HCT116 (cell line): ENCODE data around the gene RGS2. TPM values are rescaled to one million over a fixed set of nuclear protein-coding genes. Genes with fewer than 3 reads are reported as not detected.

ENCODE experiments used
- ATAC-seq: fragments of 200-7000 bp; cut with Tn5 transposase; 2 replicates; pipeline ENCODE4 v1.9.1; 2020; ENCODE audit warnings: mild to moderate bottlenecking, moderate library complexity
- BruUV-seq: library from RNA; stranded (reverse); fragments of 400-500 nt; replicated peaks from 2 replicates; lab custom pipeline; 2021; lab: Mats Ljungman, UMichigan
- CTCF ChIA-PET: fragments of 300-600 bp; sonication (Branson Sonifier 250); formaldehyde crosslinking; loops from one replicate; lab custom pipeline; 2021; ENCODE audit warnings: antibody characterized with exemption; lab: Charles Lee
- POLR2A ChIA-PET: fragments of 300-600, 350-600 bp; sonication (Branson Sonifier 250); formaldehyde crosslinking; loops from one replicate; lab custom pipeline; 2021; ENCODE audit warnings: antibody characterized with exemption; lab: Charles Lee
- RAD21 ChIA-PET, 2 experiments: fragments of 300-600 bp; sonication (Branson Sonifier 250); formaldehyde crosslinking; loops; one replicate each; lab custom pipeline; 2023; ENCODE audit warnings: low total read pairs in 2 of 2; ENCODE audit not compliant: uncharacterized antibody in 2 of 2, unreplicated experiment in 2 of 2, low non-redundant PET in 1 of 2; lab: Charles Lee
- DNase-seq: peaks from one replicate; pipeline ENCODE4 v3.0.0-alpha.2; 2010; ENCODE audit warnings: low read depth, low spot score
- H2AFZ ChIP-seq: fragments of 200-600 bp; shearing (Covaris generic), sonication (generic); 2 replicates; pipeline ENCODE4 v1.6.1; 2017; ENCODE audit warnings: low read depth, mixed run types, mixed read lengths, antibody characterized with exemption, low read length; ENCODE audit not compliant: poor library complexity, severe bottlenecking
- H3K27ac ChIP-seq: 2 replicates; pipeline ENCODE4 v1.5.1; 2012; ENCODE audit warnings: low read depth, low read length
- H3K27me3 ChIP-seq: fragments of 200-600 bp; sonication (generic); 2 replicates; pipeline ENCODE4 v1.6.1; 2016; ENCODE audit warnings: mixed run types, low read length, mixed read lengths; ENCODE audit not compliant: insufficient read depth
- H3K36me3 ChIP-seq, 2 experiments: fragments of 200-500 bp in 1 of 2; fragments of 200-600 bp in 1 of 2; sonication (Bioruptor generic) in 1 of 2; sonication (generic) in 1 of 2; 2 replicates each; pipeline versions ENCODE4 v1.5.1 to v1.6.1; 2014 to 2016; ENCODE audit warnings: low read length in 2 of 2, inconsistent platforms in 1 of 2, mixed read lengths in 1 of 2, mixed run types in 1 of 2; ENCODE audit not compliant: insufficient read depth in 2 of 2, control insufficient read depth in 1 of 2
- H3K4me1 ChIP-seq, 2 experiments: fragments of 200-600 bp in 1 of 2; sonication (generic) in 1 of 2; 2 replicates each; pipeline versions ENCODE4 v1.5.1 to v1.6.1; 2012 to 2017; ENCODE audit warnings: low read length in 2 of 2, inconsistent platforms in 1 of 2, mild to moderate bottlenecking in 1 of 2, mixed read lengths in 1 of 2, mixed run types in 1 of 2, moderate library complexity in 1 of 2; ENCODE audit not compliant: insufficient read depth in 2 of 2, control insufficient read depth in 1 of 2
- H3K4me2 ChIP-seq: fragments of 200-600 bp; sonication (generic); 2 replicates; pipeline ENCODE4 v1.6.1; 2017; ENCODE audit warnings: mixed run types, low read length, mixed read lengths
- H3K4me3 ChIP-seq, 2 experiments: fragments of 200-600 bp in 1 of 2; sonication (generic) in 1 of 2; replicated peaks in 1 of 2; 2 replicates each; pipeline ENCODE4 v1.5.1; 2011 to 2016; ENCODE audit warnings: low read length in 2 of 2, control low read depth in 1 of 2, low read depth in 1 of 2, mild to moderate bottlenecking in 1 of 2, mixed read lengths in 1 of 2, mixed run types in 1 of 2
- H3K79me2 ChIP-seq: fragments of 200-600 bp; sonication (generic); 2 replicates; pipeline ENCODE4 v1.6.1; 2017; ENCODE audit warnings: mild to moderate bottlenecking, mixed run types, low read length, moderate library complexity, mixed read lengths; ENCODE audit not compliant: insufficient read depth
- H3K9ac ChIP-seq: fragments of 200-600 bp; sonication (generic); 2 replicates; pipeline ENCODE4 v1.6.1; 2016; ENCODE audit warnings: low read length, mixed read lengths
- H3K9me2 ChIP-seq: fragments of 200-600 bp; sonication (generic), shearing (Covaris generic); 2 replicates; pipeline ENCODE4 v1.6.1; 2017; ENCODE audit warnings: mixed run types, mild to moderate bottlenecking, moderate library complexity; ENCODE audit not compliant: insufficient read depth
- H3K9me3 ChIP-seq, 2 experiments: fragments of 200-500 bp in 1 of 2; fragments of 200-600 bp in 1 of 2; sonication (Bioruptor generic) in 1 of 2; sonication (generic) in 1 of 2; 2 replicates each; pipeline ENCODE4 v1.6.1; 2014 to 2017; ENCODE audit warnings: low read length in 2 of 2, mixed read lengths in 2 of 2, inconsistent platforms in 1 of 2, low read depth in 1 of 2, mild to moderate bottlenecking in 1 of 2, mixed run types in 1 of 2, moderate library complexity in 1 of 2; ENCODE audit not compliant: control insufficient read depth in 1 of 2, insufficient read depth in 1 of 2
- H4K20me1 ChIP-seq: fragments of 200-600 bp; sonication (generic), shearing (Covaris generic); 2 replicates; pipeline ENCODE4 v1.6.1; 2017; ENCODE audit warnings: mixed run types, mild to moderate bottlenecking, moderate library complexity; ENCODE audit not compliant: insufficient read depth
- CBX3 ChIP-seq: IDR thresholded peaks from 2 replicates; pipeline ENCODE4 v1.6.1; 2012; ENCODE audit warnings: low read depth
- EGR1 ChIP-seq: IDR thresholded peaks from 2 replicates; pipeline ENCODE4 v1.6.1; 2012; ENCODE audit warnings: low read depth
- JUND ChIP-seq: IDR thresholded peaks from 2 replicates; pipeline ENCODE4 v1.6.1; 2012
- POLR2AphosphoS5 ChIP-seq: IDR thresholded peaks from 2 replicates; pipeline ENCODE4 v1.6.1; 2011; ENCODE audit warnings: mild to moderate bottlenecking, low read depth, low read length, moderate library complexity
- SIN3A ChIP-seq: IDR thresholded peaks from 2 replicates; pipeline ENCODE4 v1.6.1; 2012; ENCODE audit warnings: low read depth
- SP1 ChIP-seq: IDR thresholded peaks from 2 replicates; pipeline ENCODE4 v1.6.1; 2012; ENCODE audit warnings: low read depth
- SRF ChIP-seq: IDR thresholded peaks from 2 replicates; pipeline ENCODE4 v1.6.1; 2012; ENCODE audit warnings: low read depth
- YY1 ChIP-seq: IDR thresholded peaks from 2 replicates; pipeline ENCODE4 v1.6.1; 2011; ENCODE audit warnings: low read length, low read depth, moderate library complexity, mild to moderate bottlenecking; ENCODE audit not compliant: insufficient replicate concordance; ENCODE audit errors: extremely low read depth
- ZFX ChIP-seq: fragments of 450-650 bp; IDR thresholded peaks from 2 replicates; pipeline ENCODE4 v1.6.1; 2017
- ZNF274 ChIP-seq: fragments of 200-500 bp; sonication (Bioruptor generic); IDR thresholded peaks from 2 replicates; pipeline ENCODE4 v1.6.1; 2014; ENCODE audit warnings: mild to moderate bottlenecking, low read depth, low read length, inconsistent platforms
- intact Hi-C: fragments of 100-400 bp; cut with micrococcal nuclease; formaldehyde crosslinking; loops from 2 replicates; pipeline ENCODE4 v1.10.0; 2022
- total RNA-seq: library from RNA; stranded (reverse); gene quantifications from one replicate; pipeline ENCODE4 v1.2.1, GENCODE V29; 2021; ENCODE audit not compliant: unreplicated experiment
- TF ChIP-seq, protein P1 (sequence below): IDR thresholded peaks from 2 replicates; pipeline ENCODE4 v1.6.1; 2012
- TF ChIP-seq, protein P2 (sequence below): IDR thresholded peaks from 2 replicates; pipeline ENCODE4 v1.6.1; 2012; ENCODE audit warnings: low read depth
- TF ChIP-seq, protein P3 (sequence below): IDR thresholded peaks from 2 replicates; pipeline ENCODE4 v1.6.1; 2011; ENCODE audit warnings: mild to moderate bottlenecking, low read length, moderate library complexity; ENCODE audit not compliant: insufficient replicate concordance; ENCODE audit errors: extremely low read depth
- TF ChIP-seq, protein P4 (sequence below), 3 experiments: fragments of 200-600 bp in 1 of 3; sonication (generic) in 1 of 3; IDR thresholded peaks in 2 of 3; conservative IDR thresholded peaks in 1 of 3; 2 replicates each; pipeline ENCODE4 v1.5.1; 2012 to 2017; ENCODE audit warnings: low read depth in 2 of 3, low read length in 2 of 3, antibody characterized with exemption in 1 of 3, borderline replicate concordance in 1 of 3, control low read depth in 1 of 3, mild to moderate bottlenecking in 1 of 3, mixed read lengths in 1 of 3, mixed run types in 1 of 3, moderate library complexity in 1 of 3; ENCODE audit not compliant: insufficient read depth in 1 of 3
- TF ChIP-seq, protein P5 (sequence below): IDR thresholded peaks from 2 replicates; pipeline ENCODE4 v1.6.1; 2012

Gene RGS2
- total RNA-seq, 1 experiment from 2014 or later: 21.1 TPM

DNA sequence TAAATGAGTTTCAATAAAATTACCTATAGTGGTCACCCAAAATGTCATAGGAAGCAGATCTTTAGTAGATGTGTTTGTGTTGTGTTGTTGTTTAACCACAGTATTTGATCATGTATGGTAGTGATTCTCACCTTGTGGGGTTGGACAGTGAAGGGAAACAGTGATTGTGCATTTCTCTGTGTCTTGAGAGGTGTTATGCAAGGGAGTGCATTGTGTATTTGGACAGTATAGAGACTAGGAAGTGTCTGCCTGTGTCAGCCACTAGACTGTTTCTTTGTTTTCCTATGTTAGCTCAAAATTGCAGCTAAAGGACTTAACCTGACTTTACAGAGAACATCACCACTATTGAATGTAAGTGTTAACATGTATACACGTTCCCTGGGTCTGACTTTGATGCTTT lies 6.0 kb downstream of the RGS2 start:
- intact Hi-C loops: no loop called here
- ATAC-seq (no peak), DNase-seq (no peak)
- H2AFZ ChIP-seq: no peak overlapping the region
- H3K27me3 ChIP-seq: no peaks in the 10 kb centered on the region
- no peak overlapping the region for H3K27ac ChIP-seq
- ChIA-PET POLR2A (no interaction called here), RAD21 (no interaction called here), CTCF (no interaction called here)
- no peaks in the 10 kb centered on the region for H3K9me2 ChIP-seq
- no TSS peak for BruUV-seq
- H3K4me3 ChIP-seq: no peak overlapping the region
- H3K4me2 ChIP-seq: no peak overlapping the region
- H3K36me3 ChIP-seq: peaks cover 2 to 17% of the 10 kb centered on the region in 2 experiments; a peak in 1 of 4 replicates
- no peaks in the 10 kb centered on the region for H4K20me1 ChIP-seq
- H3K79me2 ChIP-seq: peaks cover 9% of the 10 kb centered on the region
- peaks cover 0 to 7% of the 10 kb centered on the region in 2 experiments; a peak in 2 of 4 replicates for H3K4me1 ChIP-seq
- no peak for TF ChIP-seq ZNF274
- TF ChIP-seq EGR1: no peak
- TF ChIP-seq, protein P1, sequence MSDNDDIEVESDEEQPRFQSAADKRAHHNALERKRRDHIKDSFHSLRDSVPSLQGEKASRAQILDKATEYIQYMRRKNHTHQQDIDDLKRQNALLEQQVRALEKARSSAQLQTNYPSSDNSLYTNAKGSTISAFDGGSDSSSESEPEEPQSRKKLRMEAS: no peak
- no peak for TF ChIP-seq JUND
- TF ChIP-seq CBX3: no peak
- TF ChIP-seq SP1: no peak
- TF ChIP-seq, protein P2, sequence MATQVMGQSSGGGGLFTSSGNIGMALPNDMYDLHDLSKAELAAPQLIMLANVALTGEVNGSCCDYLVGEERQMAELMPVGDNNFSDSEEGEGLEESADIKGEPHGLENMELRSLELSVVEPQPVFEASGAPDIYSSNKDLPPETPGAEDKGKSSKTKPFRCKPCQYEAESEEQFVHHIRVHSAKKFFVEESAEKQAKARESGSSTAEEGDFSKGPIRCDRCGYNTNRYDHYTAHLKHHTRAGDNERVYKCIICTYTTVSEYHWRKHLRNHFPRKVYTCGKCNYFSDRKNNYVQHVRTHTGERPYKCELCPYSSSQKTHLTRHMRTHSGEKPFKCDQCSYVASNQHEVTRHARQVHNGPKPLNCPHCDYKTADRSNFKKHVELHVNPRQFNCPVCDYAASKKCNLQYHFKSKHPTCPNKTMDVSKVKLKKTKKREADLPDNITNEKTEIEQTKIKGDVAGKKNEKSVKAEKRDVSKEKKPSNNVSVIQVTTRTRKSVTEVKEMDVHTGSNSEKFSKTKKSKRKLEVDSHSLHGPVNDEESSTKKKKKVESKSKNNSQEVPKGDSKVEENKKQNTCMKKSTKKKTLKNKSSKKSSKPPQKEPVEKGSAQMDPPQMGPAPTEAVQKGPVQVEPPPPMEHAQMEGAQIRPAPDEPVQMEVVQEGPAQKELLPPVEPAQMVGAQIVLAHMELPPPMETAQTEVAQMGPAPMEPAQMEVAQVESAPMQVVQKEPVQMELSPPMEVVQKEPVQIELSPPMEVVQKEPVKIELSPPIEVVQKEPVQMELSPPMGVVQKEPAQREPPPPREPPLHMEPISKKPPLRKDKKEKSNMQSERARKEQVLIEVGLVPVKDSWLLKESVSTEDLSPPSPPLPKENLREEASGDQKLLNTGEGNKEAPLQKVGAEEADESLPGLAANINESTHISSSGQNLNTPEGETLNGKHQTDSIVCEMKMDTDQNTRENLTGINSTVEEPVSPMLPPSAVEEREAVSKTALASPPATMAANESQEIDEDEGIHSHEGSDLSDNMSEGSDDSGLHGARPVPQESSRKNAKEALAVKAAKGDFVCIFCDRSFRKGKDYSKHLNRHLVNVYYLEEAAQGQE: no peak
- TF ChIP-seq, protein P3, sequence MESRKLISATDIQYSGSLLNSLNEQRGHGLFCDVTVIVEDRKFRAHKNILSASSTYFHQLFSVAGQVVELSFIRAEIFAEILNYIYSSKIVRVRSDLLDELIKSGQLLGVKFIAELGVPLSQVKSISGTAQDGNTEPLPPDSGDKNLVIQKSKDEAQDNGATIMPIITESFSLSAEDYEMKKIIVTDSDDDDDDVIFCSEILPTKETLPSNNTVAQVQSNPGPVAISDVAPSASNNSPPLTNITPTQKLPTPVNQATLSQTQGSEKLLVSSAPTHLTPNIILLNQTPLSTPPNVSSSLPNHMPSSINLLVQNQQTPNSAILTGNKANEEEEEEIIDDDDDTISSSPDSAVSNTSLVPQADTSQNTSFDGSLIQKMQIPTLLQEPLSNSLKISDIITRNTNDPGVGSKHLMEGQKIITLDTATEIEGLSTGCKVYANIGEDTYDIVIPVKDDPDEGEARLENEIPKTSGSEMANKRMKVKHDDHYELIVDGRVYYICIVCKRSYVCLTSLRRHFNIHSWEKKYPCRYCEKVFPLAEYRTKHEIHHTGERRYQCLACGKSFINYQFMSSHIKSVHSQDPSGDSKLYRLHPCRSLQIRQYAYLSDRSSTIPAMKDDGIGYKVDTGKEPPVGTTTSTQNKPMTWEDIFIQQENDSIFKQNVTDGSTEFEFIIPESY: no peak
- no peak for TF ChIP-seq SRF
- TF ChIP-seq, protein P4, sequence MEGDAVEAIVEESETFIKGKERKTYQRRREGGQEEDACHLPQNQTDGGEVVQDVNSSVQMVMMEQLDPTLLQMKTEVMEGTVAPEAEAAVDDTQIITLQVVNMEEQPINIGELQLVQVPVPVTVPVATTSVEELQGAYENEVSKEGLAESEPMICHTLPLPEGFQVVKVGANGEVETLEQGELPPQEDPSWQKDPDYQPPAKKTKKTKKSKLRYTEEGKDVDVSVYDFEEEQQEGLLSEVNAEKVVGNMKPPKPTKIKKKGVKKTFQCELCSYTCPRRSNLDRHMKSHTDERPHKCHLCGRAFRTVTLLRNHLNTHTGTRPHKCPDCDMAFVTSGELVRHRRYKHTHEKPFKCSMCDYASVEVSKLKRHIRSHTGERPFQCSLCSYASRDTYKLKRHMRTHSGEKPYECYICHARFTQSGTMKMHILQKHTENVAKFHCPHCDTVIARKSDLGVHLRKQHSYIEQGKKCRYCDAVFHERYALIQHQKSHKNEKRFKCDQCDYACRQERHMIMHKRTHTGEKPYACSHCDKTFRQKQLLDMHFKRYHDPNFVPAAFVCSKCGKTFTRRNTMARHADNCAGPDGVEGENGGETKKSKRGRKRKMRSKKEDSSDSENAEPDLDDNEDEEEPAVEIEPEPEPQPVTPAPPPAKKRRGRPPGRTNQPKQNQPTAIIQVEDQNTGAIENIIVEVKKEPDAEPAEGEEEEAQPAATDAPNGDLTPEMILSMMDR (IDR thresholded peaks at IDR 0.05 in 2 of 3, conservative IDR thresholded peaks at IDR 0.05 in 1 of 3; ENCODE audit: borderline replicate concordance in 1 of 3, insufficient read depth in 1 of 3, low read depth in 2 of 3, low read length in 2 of 3): no peak
- no peak for TF ChIP-seq ZFX
- TF ChIP-seq POLR2AphosphoS5: no peak
- TF ChIP-seq, protein P5, sequence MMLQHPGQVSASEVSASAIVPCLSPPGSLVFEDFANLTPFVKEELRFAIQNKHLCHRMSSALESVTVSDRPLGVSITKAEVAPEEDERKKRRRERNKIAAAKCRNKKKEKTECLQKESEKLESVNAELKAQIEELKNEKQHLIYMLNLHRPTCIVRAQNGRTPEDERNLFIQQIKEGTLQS: no peak
- no peak for TF ChIP-seq SIN3A
- no peak for TF ChIP-seq YY1
- no peaks in the 10 kb centered on the region for H3K9me3 ChIP-seq
- H3K9ac ChIP-seq: no peak overlapping the region
